Measurements from ENCODE around the gene OR3A1. TPM values are rescaled to one million over a fixed set of nuclear protein-coding genes. Genes with fewer than 3 reads are reported as not detected.

The OR3A1 gene
- total and polyA plus RNA-seq, 2 donors (not counting 1 experiment from before 2014, with no cell fraction given) = not detected

GRCh38 chr17:3276126-3276525, 22.0 kb downstream of the OR3A1 start:
- Histone ChIP-seq H3K4me1 (ENCODE audit: control insufficient read depth, extremely low read depth, insufficient read depth, low read length) (no peaks in the 10 kb centered on the region), H3K27ac (ENCODE audit: insufficient read depth, low read length) (no peak overlapping the region), H2AFZ (ENCODE audit: low read length) (no peak overlapping the region)

GRCh38 chr17:3271072-3271848, 26.9 kb downstream of the OR3A1 start:
- H3K4me1 ChIP-seq (ENCODE audit: control insufficient read depth, extremely low read depth, insufficient read depth, low read length) = no peaks in the 10 kb centered on the region
- DNase-seq (ENCODE audit: low read depth in 2 of 2) = no peak
- TF ChIP-seq EZH2 (IDR thresholded peaks at IDR 0.05; ENCODE audit: low read length, missing control alignments) = no peak
- no peak for TF ChIP-seq CTCF (conservative IDR thresholded peaks at IDR 0.05 in 1 of 2, IDR thresholded peaks at IDR 0.05 in 1 of 2; ENCODE audit: low read depth in 1 of 2, low read length in 2 of 2)
- H3K9me3 ChIP-seq (ENCODE audit: control insufficient read depth, insufficient read depth, low read depth, low read length) = no peaks in the 10 kb centered on the region
- no peak overlapping the region for H2AFZ ChIP-seq (ENCODE audit: low read length)
- no peaks in the 10 kb centered on the region for H4K20me1 ChIP-seq (ENCODE audit: control insufficient read depth, extremely low read depth, insufficient read depth, low read length)
- H3K27me3 ChIP-seq (ENCODE audit: control insufficient read depth, insufficient read depth, low read length) = no peaks in the 10 kb centered on the region
- H3K9ac ChIP-seq (ENCODE audit: insufficient read depth, low read length) = no peak overlapping the region
- H3K36me3 ChIP-seq (ENCODE audit: control insufficient read depth, insufficient read depth, low read length) = no peaks in the 10 kb centered on the region
- no peaks in the 10 kb centered on the region for H3K79me2 ChIP-seq (ENCODE audit: control insufficient read depth, insufficient read depth, low read length)
- H3K4me3 ChIP-seq (replicated peaks in 1 of 4; ENCODE audit: control extremely low read depth in 1 of 4, insufficient read depth in 1 of 4, low read depth in 3 of 4, low read length in 4 of 4) = no peak overlapping the region
- no peak overlapping the region for H3K4me2 ChIP-seq (ENCODE audit: extremely low read depth, insufficient read depth, low read length)
- H3K27ac ChIP-seq (ENCODE audit: insufficient read depth, low read length) = no peak overlapping the region

More at GRCh38 chr17:3276126-3276525, 22.0 kb downstream of the OR3A1 start:
- Histone ChIP-seq H3K36me3 (ENCODE audit: control insufficient read depth, insufficient read depth, low read length) (no peaks in the 10 kb centered on the region), H3K27me3 (ENCODE audit: control insufficient read depth, insufficient read depth, low read length) (no peaks in the 10 kb centered on the region), H3K9ac (ENCODE audit: insufficient read depth, low read length) (no peak overlapping the region), H3K4me3 (replicated peaks in 1 of 4; ENCODE audit: control extremely low read depth in 1 of 4, insufficient read depth in 1 of 4, low read depth in 3 of 4, low read length in 4 of 4) (no peak overlapping the region), H3K9me3 (ENCODE audit: control insufficient read depth, insufficient read depth, low read depth, low read length) (no peaks in the 10 kb centered on the region), H3K4me2 (ENCODE audit: extremely low read depth, insufficient read depth, low read length) (no peak overlapping the region), H4K20me1 (ENCODE audit: control insufficient read depth, extremely low read depth, insufficient read depth, low read length) (no peaks in the 10 kb centered on the region), H3K79me2 (ENCODE audit: control insufficient read depth, insufficient read depth, low read length) (no peaks in the 10 kb centered on the region)
- no peak for DNase-seq (ENCODE audit: low read depth in 2 of 2)
- TF ChIP-seq CTCF (conservative IDR thresholded peaks at IDR 0.05 in 1 of 2, IDR thresholded peaks at IDR 0.05 in 1 of 2; ENCODE audit: low read depth in 1 of 2, low read length in 2 of 2) (no peak), EZH2 (IDR thresholded peaks at IDR 0.05; ENCODE audit: low read length, missing control alignments) (no peak)

GRCh38 chr17:3260600-3260999, 37.6 kb downstream of the OR3A1 start:
- Histone ChIP-seq H3K9me3 (ENCODE audit: control insufficient read depth, insufficient read depth, low read depth, low read length) (no peaks in the 10 kb centered on the region), H4K20me1 (ENCODE audit: control insufficient read depth, extremely low read depth, insufficient read depth, low read length) (no peaks in the 10 kb centered on the region), H3K79me2 (ENCODE audit: control insufficient read depth, insufficient read depth, low read length) (no peaks in the 10 kb centered on the region), H3K4me3 (replicated peaks in 1 of 4; ENCODE audit: control extremely low read depth in 1 of 4, insufficient read depth in 1 of 4, low read depth in 3 of 4, low read length in 4 of 4) (no peak overlapping the region), H2AFZ (ENCODE audit: low read length) (no peak overlapping the region), H3K27ac (ENCODE audit: insufficient read depth, low read length) (no peak overlapping the region), H3K4me1 (ENCODE audit: control insufficient read depth, extremely low read depth, insufficient read depth, low read length) (no peaks in the 10 kb centered on the region), H3K4me2 (ENCODE audit: extremely low read depth, insufficient read depth, low read length) (no peak overlapping the region), H3K9ac (ENCODE audit: insufficient read depth, low read length) (no peak overlapping the region), H3K27me3 (ENCODE audit: control insufficient read depth, insufficient read depth, low read length) (no peaks in the 10 kb centered on the region), H3K36me3 (ENCODE audit: control insufficient read depth, insufficient read depth, low read length) (no peaks in the 10 kb centered on the region)
- no peak for DNase-seq (ENCODE audit: low read depth in 2 of 2)
- TF ChIP-seq EZH2 (IDR thresholded peaks at IDR 0.05; ENCODE audit: low read length, missing control alignments) = no peak
- TF ChIP-seq CTCF (conservative IDR thresholded peaks at IDR 0.05 in 1 of 2, IDR thresholded peaks at IDR 0.05 in 1 of 2; ENCODE audit: low read depth in 1 of 2, low read length in 2 of 2) = no peak
